Karpas-422 (cell line): ENCODE data around the gene TBX15. TPM values are rescaled to one million over a fixed set of nuclear protein-coding genes. Genes with fewer than 3 reads are reported as not detected.

ENCODE experiments used
- DNase-seq: peaks from one replicate; pipeline ENCODE4 v3.0.0-alpha.2; 2015
- H2AFZ ChIP-seq: fragments of 200-600 bp; sonication (generic); 2 replicates; pipeline ENCODE4 v1.6.1; 2014; ENCODE audit warnings: antibody characterized with exemption, low read length, mixed read lengths
- H3K27ac ChIP-seq: fragments of 200-600 bp; sonication (generic); 2 replicates; pipeline ENCODE4 v1.5.1; 2014; ENCODE audit warnings: mild to moderate bottlenecking, low read length, moderate library complexity
- H3K27me3 ChIP-seq: fragments of 200-600 bp; sonication (generic); 2 replicates; pipeline ENCODE4 v1.6.1; 2014; ENCODE audit warnings: low read length, mixed read lengths
- H3K36me3 ChIP-seq: fragments of 200-600 bp; sonication (generic); 2 replicates; pipeline ENCODE4 v1.6.1; 2014; ENCODE audit warnings: low read length, mixed read lengths; ENCODE audit not compliant: insufficient read depth
- H3K4me1 ChIP-seq: fragments of 200-600 bp; sonication (generic); 2 replicates; pipeline ENCODE4 v1.6.1; 2014; ENCODE audit warnings: mild to moderate bottlenecking, low read length, mixed read lengths
- H3K4me2 ChIP-seq: fragments of 200-600 bp; sonication (generic); 2 replicates; pipeline ENCODE4 v1.6.1; 2014; ENCODE audit warnings: low read length, low read depth, mild to moderate bottlenecking; ENCODE audit not compliant: poor library complexity, severe bottlenecking
- H3K4me3 ChIP-seq: fragments of 200-600 bp; sonication (generic); 2 replicates; pipeline ENCODE4 v1.5.1; 2014; ENCODE audit warnings: mild to moderate bottlenecking, antibody characterized with exemption, low read length, mixed read lengths
- H3K79me2 ChIP-seq: fragments of 200-600 bp; sonication (generic); 2 replicates; pipeline ENCODE4 v1.6.1; 2014; ENCODE audit warnings: mild to moderate bottlenecking, low read length, mixed read lengths
- H3K9ac ChIP-seq: fragments of 200-600 bp; sonication (generic); 2 replicates; pipeline ENCODE4 v1.6.0; 2014; ENCODE audit warnings: low read length
- H3K9me2 ChIP-seq: fragments of 200-600 bp; sonication (generic), shearing (Covaris generic); replicated peaks from 2 replicates; pipeline ENCODE4 v1.6.0; 2014; ENCODE audit warnings: mild to moderate bottlenecking, low read length, moderate library complexity; ENCODE audit not compliant: insufficient read depth
- H3K9me3 ChIP-seq: fragments of 300-700, 200-600 bp; sonication (generic); 2 replicates; pipeline ENCODE4 v1.6.1; 2014; ENCODE audit warnings: low read length, mixed read lengths
- H4K20me1 ChIP-seq: fragments of 200-600 bp; sonication (generic); 2 replicates; pipeline ENCODE4 v1.6.1; 2014; ENCODE audit warnings: mild to moderate bottlenecking, antibody characterized with exemption, low read length, low read depth; ENCODE audit not compliant: insufficient read depth
- total RNA-seq: library from RNA; depleted of rRNA; stranded (reverse); fragments of >200 nt; shearing (Covaris generic); gene quantifications from 2 replicates; pipeline ENCODE4 v1.2.3, GENCODE V29; 2014; ENCODE audit warnings: low replicate concordance

Gene TBX15
- total RNA-seq, 1 experiment from 2014 or later: not detected

DNA sequence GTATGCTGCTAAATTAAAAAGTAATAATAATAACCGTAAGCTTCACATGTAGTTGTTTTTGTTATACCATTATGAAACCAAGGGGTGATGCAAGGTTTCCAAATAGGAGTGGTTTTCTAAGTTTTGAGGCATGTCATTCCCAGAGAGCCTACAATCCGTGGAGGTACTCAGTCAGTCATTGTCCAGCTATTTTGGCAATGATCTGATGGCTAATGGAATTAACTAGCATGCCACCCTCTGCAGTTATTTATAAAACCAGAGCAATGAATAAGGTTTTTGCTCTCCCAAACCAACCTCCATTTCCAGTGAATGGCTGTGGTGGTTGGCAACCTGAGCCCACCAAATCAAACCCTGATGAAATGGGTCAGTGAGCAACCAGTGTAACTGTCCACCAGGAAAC lies 106.4 kb downstream of the TBX15 start:
- no peak overlapping the region for H3K4me2 ChIP-seq
- H3K4me1 ChIP-seq: no peaks in the 10 kb centered on the region; the same call in 1 of the 2 replicates
- H3K27me3 ChIP-seq: no peaks in the 10 kb centered on the region
- H3K9ac ChIP-seq: no peak overlapping the region
- DNase-seq: no peak
- H3K79me2 ChIP-seq: no peaks in the 10 kb centered on the region
- H3K27ac ChIP-seq: no peak overlapping the region
- no peaks in the 10 kb centered on the region for H3K36me3 ChIP-seq
- H3K4me3 ChIP-seq: no peak overlapping the region
- no peaks in the 10 kb centered on the region for H3K9me2 ChIP-seq
- H4K20me1 ChIP-seq: no peaks in the 10 kb centered on the region
- no peak overlapping the region for H2AFZ ChIP-seq
- H3K9me3 ChIP-seq: no peaks in the 10 kb centered on the region

- Histone ChIP-seq H3K4me1 (no peaks in the 10 kb centered on the region; the same call in 1 of the 2 replicates), H3K9me3 (no peaks in the 10 kb centered on the region), H3K79me2 (no peaks in the 10 kb centered on the region), H2AFZ (no peak overlapping the region), H3K9ac (no peak overlapping the region), H3K4me3 (no peak overlapping the region), H3K36me3 (no peaks in the 10 kb centered on the region), H3K27me3 (no peaks in the 10 kb centered on the region), H4K20me1 (no peaks in the 10 kb centered on the region), H3K4me2 (no peak overlapping the region), H3K27ac (no peak overlapping the region), H3K9me2 (no peaks in the 10 kb centered on the region; the same call in 1 of the 2 replicates)
- DNase-seq: no peak
Observed at GRCh38 chr1:118878661-118879060, 109.5 kb downstream of the TBX15 start.

- H3K4me3 ChIP-seq: no peak overlapping the region
- H3K36me3 ChIP-seq: no peaks in the 10 kb centered on the region
- DNase-seq: no peak
- no peaks in the 10 kb centered on the region; the same call in 1 of the 2 replicates for H3K4me1 ChIP-seq
- no peak overlapping the region for H3K4me2 ChIP-seq
- no peaks in the 10 kb centered on the region for H4K20me1 ChIP-seq
- no peaks in the 10 kb centered on the region for H3K27me3 ChIP-seq
- no peak overlapping the region for H2AFZ ChIP-seq
- no peaks in the 10 kb centered on the region for H3K9me3 ChIP-seq
- H3K27ac ChIP-seq: no peak overlapping the region
- H3K9me2 ChIP-seq: no peaks in the 10 kb centered on the region; the same call in 1 of the 2 replicates
- no peak overlapping the region for H3K9ac ChIP-seq
- no peaks in the 10 kb centered on the region for H3K79me2 ChIP-seq
Observed at GRCh38 chr1:118877668-118878396, 110.3 kb downstream of the TBX15 start.

DNA sequence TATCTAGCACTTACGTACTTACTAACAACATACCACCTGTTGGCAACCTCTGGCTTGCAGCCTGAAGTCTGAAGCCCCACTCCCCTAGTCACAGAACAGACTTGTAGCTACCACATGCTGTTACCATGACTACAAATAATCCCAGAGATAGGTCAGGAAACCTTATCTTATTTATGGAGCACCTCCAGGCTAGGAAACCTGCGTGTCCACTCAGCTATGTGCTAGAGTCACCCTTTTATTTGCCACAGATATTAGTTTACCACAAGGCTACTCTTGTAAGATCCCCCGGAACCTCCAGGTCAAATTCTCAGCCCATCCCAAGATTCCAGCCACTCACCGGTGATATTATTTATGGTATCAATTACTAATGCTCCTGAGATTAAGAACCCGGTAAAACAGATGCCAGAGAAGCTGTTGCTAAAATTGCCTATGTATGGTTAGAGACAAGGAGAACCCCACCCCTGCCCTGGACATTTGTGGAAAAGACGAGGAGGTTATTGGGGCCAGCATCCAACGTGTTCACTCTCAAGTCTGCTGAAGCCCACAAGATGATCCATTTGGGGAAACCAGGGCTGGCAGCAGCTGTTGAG lies 116.5 kb downstream of the TBX15 start:
- Histone ChIP-seq H3K9ac (no peak overlapping the region), H3K36me3 (no peaks in the 10 kb centered on the region), H4K20me1 (no peaks in the 10 kb centered on the region), H2AFZ (no peak overlapping the region), H3K9me2 (no peaks in the 10 kb centered on the region; the same call in 1 of the 2 replicates), H3K4me2 (no peak overlapping the region), H3K27ac (no peak overlapping the region), H3K4me3 (no peak overlapping the region), H3K9me3 (no peaks in the 10 kb centered on the region), H3K4me1 (no peaks in the 10 kb centered on the region), H3K27me3 (no peaks in the 10 kb centered on the region), H3K79me2 (no peaks in the 10 kb centered on the region)
- no peak for DNase-seq

DNA sequence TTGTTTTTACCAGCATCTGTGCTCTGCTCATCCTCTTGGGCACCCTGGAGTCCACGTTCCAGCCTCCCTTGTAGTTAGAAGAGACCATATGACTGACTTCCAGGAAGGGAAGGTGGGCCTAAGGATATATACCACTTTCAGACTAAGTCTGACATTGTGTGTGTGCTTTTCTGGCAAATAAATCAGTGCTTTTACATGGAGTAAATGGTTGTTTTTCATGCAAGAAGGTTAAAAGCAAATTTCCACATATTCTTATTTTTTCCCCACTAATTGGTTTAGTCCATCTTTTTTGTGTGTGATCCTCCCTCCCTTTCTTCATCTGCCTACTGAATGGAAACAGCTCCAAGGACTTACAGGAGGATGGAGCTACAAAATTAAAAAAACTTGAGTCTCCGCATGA lies 119.8 kb downstream of the TBX15 start:
- no peak overlapping the region for H3K9ac ChIP-seq

DNA sequence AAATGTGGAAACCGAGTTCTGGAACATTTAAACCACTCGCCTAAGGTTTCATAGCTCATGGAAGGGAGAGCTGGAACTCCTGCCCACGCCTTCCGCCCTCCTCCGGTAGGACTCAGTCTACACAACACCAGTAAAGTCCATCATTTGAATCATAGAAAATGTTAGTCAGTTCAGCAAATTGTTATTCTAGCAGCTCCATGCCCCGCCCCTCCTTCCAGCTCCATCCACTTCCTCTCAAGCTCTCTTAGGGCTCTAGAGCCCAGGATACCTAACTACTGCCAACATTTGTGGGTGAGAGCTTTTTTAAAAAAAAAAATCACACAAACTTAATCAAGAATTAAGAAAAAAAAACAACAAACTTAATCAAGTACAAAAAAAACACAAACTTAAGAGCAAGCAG lies 121.8 kb downstream of the TBX15 start:
- Histone ChIP-seq H4K20me1 (no peaks in the 10 kb centered on the region), H2AFZ (no peak overlapping the region), H3K9me2 (no peaks in the 10 kb centered on the region; the same call in 1 of the 2 replicates), H3K27me3 (no peaks in the 10 kb centered on the region), H3K4me1 (peaks cover 4% of the 10 kb centered on the region), H3K4me2 (no peak overlapping the region), H3K9me3 (no peaks in the 10 kb centered on the region), H3K4me3 (no peak overlapping the region), H3K9ac (no peak overlapping the region), H3K79me2 (no peaks in the 10 kb centered on the region), H3K27ac (no peak overlapping the region), H3K36me3 (no peaks in the 10 kb centered on the region)
- DNase-seq: no peak

More for the DNA sequence above, 119.8 kb downstream of the TBX15 start:
- Histone ChIP-seq H4K20me1 (no peaks in the 10 kb centered on the region), H2AFZ (no peak overlapping the region), H3K9me2 (no peaks in the 10 kb centered on the region; the same call in 1 of the 2 replicates), H3K79me2 (no peaks in the 10 kb centered on the region), H3K4me1 (no peaks in the 10 kb centered on the region), H3K27me3 (no peaks in the 10 kb centered on the region), H3K36me3 (no peaks in the 10 kb centered on the region), H3K4me3 (no peak overlapping the region), H3K4me2 (no peak overlapping the region), H3K27ac (no peak overlapping the region), H3K9me3 (no peaks in the 10 kb centered on the region)
- no peak for DNase-seq

DNA sequence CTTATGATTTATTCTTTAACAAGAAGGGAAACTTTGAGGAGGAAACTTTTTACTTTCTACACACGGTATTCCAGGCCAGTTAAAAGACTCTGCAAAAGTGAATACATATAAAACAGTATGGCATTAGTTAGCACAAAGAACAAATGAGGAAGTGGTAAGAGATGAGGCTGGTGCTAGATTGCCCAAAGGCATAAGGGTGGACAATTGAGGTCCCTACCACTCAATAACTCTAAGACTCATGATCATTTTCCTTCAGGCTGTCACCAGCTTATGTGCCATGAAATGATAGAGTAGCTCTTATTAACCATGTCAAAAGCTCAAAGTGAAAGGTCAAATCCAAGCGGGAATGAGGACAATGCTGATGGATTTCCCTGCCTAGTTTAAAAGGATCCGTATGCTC lies 124.5 kb downstream of the TBX15 start:
- Histone ChIP-seq H3K9me3 (no peaks in the 10 kb centered on the region), H3K27me3 (no peaks in the 10 kb centered on the region), H3K4me2 (no peak overlapping the region), H3K4me1 (peaks cover 11% of the 10 kb centered on the region), H4K20me1 (no peaks in the 10 kb centered on the region), H3K79me2 (no peaks in the 10 kb centered on the region), H3K27ac (no peak overlapping the region), H3K9ac (no peak overlapping the region), H3K4me3 (no peak overlapping the region), H3K36me3 (no peaks in the 10 kb centered on the region), H3K9me2 (no peaks in the 10 kb centered on the region; the same call in 1 of the 2 replicates), H2AFZ (no peak overlapping the region)
- no peak for DNase-seq

GRCh38 chr1:118862755-118863154 lies 125.4 kb downstream of the TBX15 start:
- no peaks in the 10 kb centered on the region for H3K36me3 ChIP-seq
- no peaks in the 10 kb centered on the region for H4K20me1 ChIP-seq

More at GRCh38 chr1:118862755-118863154, 125.4 kb downstream of the TBX15 start:
- H3K79me2 ChIP-seq: no peaks in the 10 kb centered on the region
- no peaks in the 10 kb centered on the region for H3K9me3 ChIP-seq
- H3K4me1 ChIP-seq: peaks cover 11% of the 10 kb centered on the region
- no peak overlapping the region for H3K9ac ChIP-seq
- no peak overlapping the region for H2AFZ ChIP-seq
- H3K4me2 ChIP-seq: no peak overlapping the region
- no peaks in the 10 kb centered on the region for H3K27me3 ChIP-seq
- H3K27ac ChIP-seq: no peak overlapping the region
- no peak overlapping the region for H3K4me3 ChIP-seq
- DNase-seq: no peak
- H3K9me2 ChIP-seq: no peaks in the 10 kb centered on the region
